ENCODE measurements around the gene PPTC7. TPM values are rescaled to one million over a fixed set of nuclear protein-coding genes. Genes with fewer than 3 reads are reported as not detected.

Gene PPTC7
- total RNA-seq, 1 donor from 2014 or later = 10.3 TPM

Small RNA genes lying within 50 kb of the gene (small RNA-seq; reads per million reads assigned to genes)
- gene RF00278 (not detected), gene RN7SL387P (not detected)

Other genes starting within 250 kb of the PPTC7 start
- 45.5 TPM for gene ANAPC7, start 179.6 kb downstream of the PPTC7 start, total RNA-seq
- gene ARPC3, start 133.0 kb downstream of the PPTC7 start, total RNA-seq = 140 TPM
- 17.5 TPM for gene GPN3, start 115.1 kb downstream of the PPTC7 start, total RNA-seq
- gene FAM216A, start 114.5 kb downstream of the PPTC7 start, total RNA-seq = 39.5 TPM
- 108 TPM for gene VPS29, start 81.2 kb downstream of the PPTC7 start, total RNA-seq
- 0.94 TPM for gene RAD9B, start 81.0 kb downstream of the PPTC7 start, total RNA-seq
- gene TCTN1, start 30.8 kb upstream of the PPTC7 start, total RNA-seq = 38.1 TPM
- gene HVCN1, start 105.8 kb upstream of the PPTC7 start, total RNA-seq = 8.3 TPM
- gene PPP1CC, start 159.6 kb upstream of the PPTC7 start, total RNA-seq = 150 TPM